ENCODE data around the gene MMP2.

The MMP2 gene

DNA sequence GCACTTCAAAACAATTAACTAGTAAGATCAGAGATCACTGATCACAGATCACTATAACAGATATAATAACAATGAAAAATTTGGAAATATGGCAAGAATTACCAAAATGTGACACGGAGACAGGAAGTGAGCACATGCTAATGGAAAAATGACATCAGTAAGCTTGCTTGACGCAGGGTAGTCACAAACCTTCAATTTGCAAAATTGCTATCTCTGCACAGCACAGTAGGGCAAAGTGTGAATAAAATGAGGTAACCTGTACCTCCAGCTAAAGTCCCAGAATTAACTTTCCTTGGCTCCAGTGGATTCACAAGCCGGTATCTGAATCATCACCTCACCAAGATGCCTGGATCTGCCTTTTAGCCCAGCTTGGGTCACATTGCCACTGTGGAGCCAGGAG is 4.2 kb upstream of the MMP2 start:
- DNase-seq: no peak
- ATAC-seq (replicated peaks): no peak
- Mint-ChIP-seq H3K27ac (no peak overlapping the region), H3K27me3 (peaks cover 30 to 55% of the 10 kb centered on the region in 2 donors), H3K4me3 (no peak overlapping the region), H3K4me1 (ENCODE audit: low read depth in 2 of 2) (no peaks in the 10 kb centered on the region), H3K9me3 (no peaks in the 10 kb centered on the region), H3K36me3 (ENCODE audit: insufficient read depth) (no peaks in the 10 kb centered on the region)

DNA sequence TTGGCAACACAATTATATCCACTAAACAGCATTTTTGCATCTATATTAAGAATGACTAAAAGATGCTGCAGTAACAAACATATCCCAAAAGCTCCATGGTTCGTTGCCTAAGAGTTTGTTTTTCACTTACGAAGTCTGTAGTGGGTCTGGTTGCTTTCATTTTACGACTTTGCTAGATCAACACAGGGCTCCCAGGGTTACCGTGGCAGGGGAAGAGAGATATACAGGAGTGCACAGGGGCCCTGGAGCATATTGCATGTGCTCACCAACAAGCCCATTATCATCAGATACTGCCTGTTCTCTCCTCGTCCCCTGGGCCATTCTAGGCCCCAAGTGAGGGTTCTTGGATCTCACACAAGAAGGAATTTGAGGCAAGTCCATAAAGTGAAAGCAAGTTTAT is 3.1 kb upstream of the MMP2 start:
- no peak for DNase-seq
- ATAC-seq (replicated peaks): no peak
- no peaks in the 10 kb centered on the region for H3K36me3 Mint-ChIP-seq (ENCODE audit: insufficient read depth)
- H3K9me3 Mint-ChIP-seq: no peaks in the 10 kb centered on the region
- H3K4me3 Mint-ChIP-seq: no peak overlapping the region
- no peak overlapping the region for H3K27ac Mint-ChIP-seq
- H3K27me3 Mint-ChIP-seq: peaks cover 38 to 66% of the 10 kb centered on the region in 2 donors
- H3K4me1 Mint-ChIP-seq (ENCODE audit: low read depth in 2 of 2): no peaks in the 10 kb centered on the region

DNA sequence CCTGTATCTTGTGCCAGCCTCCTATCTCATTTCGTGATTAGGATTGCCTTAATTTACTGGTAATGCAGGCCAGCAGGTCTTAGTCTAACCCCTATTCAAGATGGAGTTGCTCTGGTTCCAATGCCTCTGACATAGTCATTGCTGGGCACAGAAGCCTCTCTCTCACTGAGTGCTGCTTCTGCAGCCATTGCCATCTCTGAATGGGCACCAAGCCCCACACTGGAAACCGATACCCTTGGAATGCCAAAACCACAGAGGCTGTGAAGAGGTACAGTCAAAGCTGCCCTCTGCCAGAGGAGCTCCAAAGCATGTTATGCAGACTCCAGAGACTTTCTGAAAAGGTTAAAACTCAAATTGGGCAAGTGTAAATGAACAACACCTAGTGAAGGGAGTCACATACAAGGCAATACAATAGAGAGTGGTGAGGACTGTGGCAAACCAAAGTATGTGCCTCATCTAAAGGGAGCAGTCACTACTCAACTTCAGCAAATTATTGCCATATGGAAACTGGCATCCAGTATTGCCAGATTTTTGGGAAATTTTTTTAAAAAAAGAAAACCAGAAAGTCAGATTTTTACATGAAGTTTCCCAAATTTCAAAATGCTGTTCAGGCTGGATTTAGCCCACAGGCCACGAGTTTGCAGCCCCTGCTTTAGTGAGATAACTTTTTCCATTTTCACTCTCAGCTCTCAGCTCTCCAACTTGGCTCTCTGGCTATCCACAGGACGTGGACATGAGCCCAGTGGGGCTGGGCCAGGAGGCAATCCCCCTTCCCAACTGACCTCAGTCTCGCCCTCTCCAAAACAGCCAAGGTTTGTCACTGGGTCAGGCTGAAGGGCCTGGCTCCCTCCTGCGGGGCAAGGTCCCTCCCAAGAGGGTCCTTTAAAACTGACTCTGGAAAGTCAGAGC is 2.1 kb upstream of the MMP2 start:
- ATAC-seq (replicated peaks) (no peak), DNase-seq (no peak)
- Mint-ChIP-seq H3K27me3 (peaks cover 40 to 69% of the 10 kb centered on the region in 2 donors), H3K27ac (no peak overlapping the region), H3K4me1 (ENCODE audit: low read depth in 2 of 2) (no peaks in the 10 kb centered on the region), H3K9me3 (no peaks in the 10 kb centered on the region), H3K4me3 (no peak overlapping the region), H3K36me3 (ENCODE audit: insufficient read depth) (no peaks in the 10 kb centered on the region)

DNA sequence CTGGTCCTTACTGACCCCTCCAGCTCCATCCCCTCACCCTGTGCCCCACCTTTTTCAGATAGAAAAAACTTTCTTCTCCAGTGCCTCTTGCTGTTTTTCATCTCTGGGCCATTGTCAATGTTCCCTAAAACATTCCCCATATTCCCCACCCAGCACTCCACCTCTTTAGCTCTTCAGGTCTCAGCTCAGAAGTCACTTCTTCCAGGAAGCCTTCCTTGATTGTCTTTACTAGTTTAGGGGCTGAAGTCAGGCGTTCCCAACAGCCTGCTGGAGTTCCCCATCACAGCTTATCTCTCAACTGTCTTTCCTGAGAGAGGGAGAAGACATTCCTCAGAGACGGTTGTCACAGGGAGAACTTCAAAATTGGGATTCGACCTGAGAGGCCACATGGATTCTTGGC is 1.3 kb upstream of the MMP2 start:
- no peaks in the 10 kb centered on the region for H3K4me1 Mint-ChIP-seq (ENCODE audit: low read depth in 2 of 2)
- peaks cover 40 to 69% of the 10 kb centered on the region in 2 donors for H3K27me3 Mint-ChIP-seq
- no peak overlapping the region for H3K4me3 Mint-ChIP-seq
- H3K9me3 Mint-ChIP-seq: no peaks in the 10 kb centered on the region
- ATAC-seq (replicated peaks): no peak
- H3K36me3 Mint-ChIP-seq (ENCODE audit: insufficient read depth): no peaks in the 10 kb centered on the region
- DNase-seq: no peak
- H3K27ac Mint-ChIP-seq: no peak overlapping the region

DNA sequence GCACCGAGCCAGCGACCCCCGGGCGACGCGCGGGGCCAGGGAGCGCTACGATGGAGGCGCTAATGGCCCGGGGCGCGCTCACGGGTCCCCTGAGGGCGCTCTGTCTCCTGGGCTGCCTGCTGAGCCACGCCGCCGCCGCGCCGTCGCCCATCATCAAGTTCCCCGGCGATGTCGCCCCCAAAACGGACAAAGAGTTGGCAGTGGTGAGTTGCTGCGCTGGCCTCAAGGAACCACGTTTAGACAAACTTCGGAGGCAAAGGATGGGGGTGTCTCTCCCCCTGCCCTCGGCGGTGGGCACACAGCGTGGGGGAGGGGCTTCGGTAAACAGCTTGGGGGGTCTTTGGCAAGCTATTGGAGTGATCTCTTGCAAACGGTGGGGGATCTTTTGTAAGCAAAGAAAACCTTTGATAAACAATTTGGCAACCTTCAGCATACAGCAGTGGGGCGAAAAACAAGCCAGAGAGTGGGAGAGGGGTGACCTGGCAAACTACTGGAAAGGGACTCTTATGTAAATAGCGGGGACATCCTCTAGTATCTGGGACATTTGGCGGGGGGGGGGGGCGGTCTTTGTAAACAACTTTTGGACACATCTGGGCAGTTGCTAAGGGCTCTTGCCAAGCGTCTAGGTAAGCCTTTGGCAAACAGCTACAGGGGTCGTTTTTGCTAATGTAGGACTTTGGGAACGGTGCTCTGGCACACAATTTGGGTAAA is 587 bp downstream of the MMP2 start:
- no peaks in the 10 kb centered on the region for H3K9me3 Mint-ChIP-seq
- no peaks in the 10 kb centered on the region for H3K4me1 Mint-ChIP-seq (ENCODE audit: low read depth in 2 of 2)
- no peak overlapping the region for H3K27ac Mint-ChIP-seq
- H3K36me3 Mint-ChIP-seq (ENCODE audit: insufficient read depth): no peaks in the 10 kb centered on the region
- H3K4me3 Mint-ChIP-seq: no peak overlapping the region
- ATAC-seq (replicated peaks) (no peak), DNase-seq (no peak)
- H3K27me3 Mint-ChIP-seq: peaks cover 45 to 62% of the 10 kb centered on the region in 2 donors

DNA sequence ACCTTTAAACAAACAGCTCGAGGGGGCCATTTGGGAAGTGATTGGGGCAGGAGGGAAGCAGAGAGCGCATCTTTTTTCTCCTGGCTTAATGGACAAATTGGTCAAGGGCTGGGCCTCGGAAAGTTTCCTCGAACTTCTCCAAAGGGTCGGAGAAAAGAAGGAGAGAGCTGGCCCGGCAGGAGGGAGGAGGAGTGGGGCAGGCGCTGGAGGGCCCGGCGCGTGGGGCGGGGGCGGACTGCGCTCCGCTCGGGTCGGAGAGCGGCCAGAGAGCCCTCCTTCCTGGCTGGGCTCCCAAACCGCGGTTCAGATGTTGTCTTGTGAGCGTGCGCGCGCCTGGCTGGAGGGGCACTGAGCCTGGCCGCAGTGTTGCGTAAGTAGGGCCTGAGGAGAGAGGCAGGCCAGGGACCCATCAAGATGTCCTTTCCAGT is 1.2 kb downstream of the MMP2 start:
- DNase-seq: no peak
- Mint-ChIP-seq H3K4me3 (no peak overlapping the region), H3K27me3 (peaks cover 45 to 60% of the 10 kb centered on the region in 2 donors), H3K36me3 (ENCODE audit: insufficient read depth) (no peaks in the 10 kb centered on the region), H3K27ac (no peak overlapping the region), H3K4me1 (ENCODE audit: low read depth in 2 of 2) (no peaks in the 10 kb centered on the region), H3K9me3 (no peaks in the 10 kb centered on the region)
- ATAC-seq (replicated peaks): no peak

DNA sequence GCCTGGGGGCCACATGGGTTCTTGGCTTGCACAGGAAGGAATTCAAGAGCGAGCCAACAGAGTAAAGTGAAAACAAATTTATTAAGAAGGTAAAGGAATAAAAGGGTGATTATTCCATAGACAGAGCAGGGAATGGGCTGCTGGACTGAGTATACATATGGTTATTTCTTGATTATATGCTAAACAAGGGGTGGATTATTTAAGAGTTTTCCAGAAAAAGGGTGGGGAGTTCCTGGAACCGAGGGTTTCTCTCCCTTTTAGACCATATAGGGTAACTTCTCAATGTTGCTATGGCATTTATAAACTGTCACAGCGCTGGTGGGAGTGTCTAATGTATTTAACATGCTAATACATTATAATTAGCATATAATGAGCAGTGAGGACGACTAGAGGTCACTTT is 2.0 kb downstream of the MMP2 start:
- no peaks in the 10 kb centered on the region for H3K9me3 Mint-ChIP-seq
- H3K27ac Mint-ChIP-seq: no peak overlapping the region
- peaks cover 45 to 52% of the 10 kb centered on the region in 2 donors for H3K27me3 Mint-ChIP-seq
- no peaks in the 10 kb centered on the region for H3K36me3 Mint-ChIP-seq (ENCODE audit: insufficient read depth)
- no peak for ATAC-seq (replicated peaks)
- no peak overlapping the region for H3K4me3 Mint-ChIP-seq
- no peaks in the 10 kb centered on the region for H3K4me1 Mint-ChIP-seq (ENCODE audit: low read depth in 2 of 2)
- no peak for DNase-seq

DNA sequence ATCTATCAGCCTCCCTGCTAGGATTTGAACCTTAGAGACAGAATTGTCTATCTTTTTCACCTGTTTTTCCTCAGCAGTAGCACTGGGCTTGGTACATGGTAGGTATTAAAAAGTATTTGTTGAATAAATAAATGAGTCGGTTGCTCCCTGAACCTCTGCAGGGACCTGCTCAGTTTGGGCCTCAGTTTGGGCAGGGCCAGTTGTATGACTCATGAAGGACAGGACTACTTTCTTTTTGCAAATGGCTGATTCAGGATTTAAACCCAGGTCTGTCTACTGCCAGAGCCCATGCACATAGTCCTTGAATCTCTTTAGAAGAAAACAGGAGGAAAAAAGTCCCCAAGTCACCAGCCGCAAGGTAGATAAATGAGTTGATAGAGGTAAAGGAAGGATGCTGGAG is 3.1 kb downstream of the MMP2 start:
- Mint-ChIP-seq H3K36me3 (ENCODE audit: insufficient read depth) (no peaks in the 10 kb centered on the region), H3K9me3 (no peaks in the 10 kb centered on the region), H3K27me3 (peaks cover 39 to 42% of the 10 kb centered on the region in 2 donors), H3K4me3 (no peak overlapping the region), H3K27ac (no peak overlapping the region), H3K4me1 (ENCODE audit: low read depth in 2 of 2) (no peaks in the 10 kb centered on the region)
- no peak for DNase-seq
- ATAC-seq (replicated peaks): no peak

DNA sequence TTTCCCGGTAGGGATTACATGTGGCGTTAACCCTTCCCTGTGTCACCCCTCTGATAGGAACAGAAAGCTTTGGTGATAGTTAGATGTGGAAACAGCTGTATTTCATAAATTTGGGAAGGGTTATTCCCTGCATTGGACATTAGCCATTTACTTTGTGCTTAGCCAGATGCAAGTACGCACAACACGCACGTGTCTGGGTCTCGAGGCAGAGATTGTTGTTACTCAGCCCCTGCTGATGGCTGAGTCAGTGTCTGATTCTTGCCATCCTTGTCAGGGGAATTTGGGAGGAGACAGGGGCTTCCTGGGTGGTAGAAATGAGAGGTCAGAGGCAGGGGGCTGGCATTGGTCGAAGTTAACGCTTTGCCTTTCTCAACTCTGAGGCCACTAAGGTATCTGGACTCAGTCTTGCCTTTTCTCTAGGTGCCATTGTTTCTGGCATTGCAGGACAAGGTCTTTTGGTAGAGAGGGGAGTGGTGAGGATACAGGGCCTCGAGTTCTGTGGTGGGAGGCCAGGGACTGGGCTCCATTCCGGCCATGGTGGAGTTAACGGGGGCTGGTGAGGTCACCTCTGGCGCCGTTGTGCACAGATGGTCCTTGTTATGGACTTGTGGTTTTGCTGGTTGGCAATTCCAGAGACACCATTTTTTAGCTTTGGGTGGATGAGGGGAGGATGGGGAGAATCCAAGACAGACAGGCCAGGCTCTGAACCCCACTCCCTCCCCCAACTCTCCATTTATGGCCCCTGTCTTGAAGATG is 8.2 kb downstream of the MMP2 start:
- Mint-ChIP-seq H3K27me3 (peaks cover 11 to 20% of the 10 kb centered on the region in 2 donors), H3K36me3 (ENCODE audit: insufficient read depth) (peaks cover 3% of the 10 kb centered on the region), H3K4me3 (no peak overlapping the region), H3K4me1 (ENCODE audit: low read depth in 2 of 2) (no peaks in the 10 kb centered on the region), H3K27ac (no peak overlapping the region), H3K9me3 (no peaks in the 10 kb centered on the region)
- no peak for DNase-seq
- ATAC-seq (replicated peaks): no peak

DNA sequence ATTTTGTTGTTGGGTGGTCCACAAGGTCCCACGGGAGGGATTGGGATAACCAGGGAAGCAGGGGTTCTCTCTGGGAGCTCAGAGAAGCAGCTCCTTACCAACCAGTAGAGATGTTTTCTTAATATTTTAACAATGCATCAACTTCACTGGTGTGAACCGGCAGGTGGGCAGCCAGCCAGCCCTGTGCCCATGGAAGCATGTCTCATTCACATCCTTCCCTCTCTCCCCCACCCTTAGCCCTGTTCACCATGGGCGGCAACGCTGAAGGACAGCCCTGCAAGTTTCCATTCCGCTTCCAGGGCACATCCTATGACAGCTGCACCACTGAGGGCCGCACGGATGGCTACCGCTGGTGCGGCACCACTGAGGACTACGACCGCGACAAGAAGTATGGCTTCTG is 9.3 kb downstream of the MMP2 start:
- ATAC-seq (replicated peaks) (no peak), DNase-seq (no peak)
- no peak overlapping the region for H3K4me3 Mint-ChIP-seq
- no peaks in the 10 kb centered on the region for H3K9me3 Mint-ChIP-seq
- peaks cover 11 to 20% of the 10 kb centered on the region in 2 donors for H3K27me3 Mint-ChIP-seq
- no peaks in the 10 kb centered on the region for H3K4me1 Mint-ChIP-seq (ENCODE audit: low read depth in 2 of 2)
- peaks cover 3% of the 10 kb centered on the region for H3K36me3 Mint-ChIP-seq (ENCODE audit: insufficient read depth)
- no peak overlapping the region for H3K27ac Mint-ChIP-seq

DNA sequence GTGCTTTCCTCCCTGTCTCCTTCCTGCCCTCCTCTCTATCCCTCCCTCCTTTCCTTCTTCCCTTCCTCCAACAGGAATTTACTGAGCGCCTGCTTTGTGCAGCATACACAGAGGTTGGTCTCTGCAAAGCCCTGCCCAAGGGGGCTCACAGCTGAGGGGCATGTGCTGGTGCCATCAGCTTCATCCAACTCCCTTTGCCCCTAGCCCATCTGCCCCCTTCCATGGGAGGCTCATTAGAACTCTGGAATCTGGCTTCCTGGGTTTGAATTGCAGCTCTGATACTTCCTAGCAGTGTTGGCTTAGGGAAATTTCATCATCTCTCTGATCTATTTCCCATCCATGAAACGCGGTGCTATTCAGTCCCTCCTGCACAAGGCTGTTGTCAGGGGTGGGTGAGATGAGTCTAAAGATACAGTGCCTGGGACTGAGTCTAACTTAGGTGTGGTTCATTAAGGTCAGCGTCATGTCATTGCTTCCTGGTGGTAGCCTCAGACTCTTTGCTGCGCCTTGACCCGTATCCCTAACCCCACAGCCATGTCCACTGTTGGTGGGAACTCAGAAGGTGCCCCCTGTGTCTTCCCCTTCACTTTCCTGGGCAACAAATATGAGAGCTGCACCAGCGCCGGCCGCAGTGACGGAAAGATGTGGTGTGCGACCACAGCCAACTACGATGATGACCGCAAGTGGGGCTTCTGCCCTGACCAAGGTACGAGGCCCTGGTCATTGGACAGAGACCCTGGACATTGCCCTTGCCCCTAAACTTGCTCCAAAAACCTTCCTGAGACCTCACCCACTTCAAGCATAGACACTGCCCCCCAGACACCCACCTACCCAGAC is 10.3 kb downstream of the MMP2 start:
- no peak for ATAC-seq (replicated peaks)
- Mint-ChIP-seq H3K27ac (no peak overlapping the region), H3K9me3 (no peaks in the 10 kb centered on the region), H3K4me3 (no peak overlapping the region), H3K4me1 (ENCODE audit: low read depth in 2 of 2) (no peaks in the 10 kb centered on the region), H3K27me3 (peaks cover 6 to 20% of the 10 kb centered on the region in 2 donors), H3K36me3 (ENCODE audit: insufficient read depth) (peaks cover 3% of the 10 kb centered on the region)
- DNase-seq: no peak

DNA sequence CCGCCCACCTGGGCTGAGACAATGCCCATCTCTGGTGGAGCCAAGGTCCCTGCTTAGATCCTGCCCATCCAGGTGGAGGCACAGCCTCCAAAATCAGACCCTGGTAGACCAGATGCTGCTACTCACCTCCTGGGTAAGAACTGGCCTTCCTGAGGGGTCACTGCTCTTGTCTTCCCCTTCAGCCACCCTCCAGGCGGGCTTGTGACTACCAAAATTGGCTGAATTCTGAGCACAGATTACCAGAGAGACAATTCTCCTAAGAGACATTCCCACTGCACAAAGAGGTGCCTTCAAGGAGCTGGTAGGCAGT is 10.9 kb downstream of the MMP2 start:
- H3K27ac Mint-ChIP-seq: no peak overlapping the region

DNA sequence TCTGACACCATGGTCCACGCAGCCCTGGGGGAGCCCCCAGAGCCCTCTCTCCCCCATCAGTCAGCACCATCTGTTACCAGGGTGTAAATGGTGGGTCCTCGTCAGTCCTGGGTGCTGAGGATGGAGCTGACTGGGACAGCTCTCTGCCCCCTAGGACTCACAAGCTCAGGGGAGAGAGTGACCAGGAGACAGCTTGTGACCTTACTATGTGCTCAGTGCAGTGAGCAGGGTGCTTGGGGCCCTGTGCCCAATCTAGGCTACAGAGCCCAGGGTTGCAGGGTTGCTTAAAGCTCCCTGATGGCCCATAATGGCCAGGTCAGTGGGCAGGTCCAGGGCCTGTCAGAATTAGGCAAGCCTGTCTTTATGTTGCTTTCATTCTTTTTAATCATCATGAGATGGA is 11.3 kb downstream of the MMP2 start:
- DNase-seq (no peak), ATAC-seq (replicated peaks) (no peak)
- Mint-ChIP-seq H3K9me3 (no peaks in the 10 kb centered on the region), H3K4me3 (no peak overlapping the region), H3K4me1 (ENCODE audit: low read depth in 2 of 2) (no peaks in the 10 kb centered on the region), H3K27me3 (peaks cover 6 to 20% of the 10 kb centered on the region in 2 donors), H3K27ac (no peak overlapping the region), H3K36me3 (ENCODE audit: insufficient read depth) (peaks cover 3% of the 10 kb centered on the region)

More for the DNA sequence above, 10.9 kb downstream of the MMP2 start:
- ATAC-seq (replicated peaks) (no peak), DNase-seq (no peak)
- H3K36me3 Mint-ChIP-seq (ENCODE audit: insufficient read depth): peaks cover 3% of the 10 kb centered on the region
- no peaks in the 10 kb centered on the region for H3K4me1 Mint-ChIP-seq (ENCODE audit: low read depth in 2 of 2)
- peaks cover 6 to 20% of the 10 kb centered on the region in 2 donors for H3K27me3 Mint-ChIP-seq
- no peak overlapping the region for H3K4me3 Mint-ChIP-seq
- H3K9me3 Mint-ChIP-seq: no peaks in the 10 kb centered on the region

Data from effector memory CD8-positive, alpha-beta T cell (primary cell).